SK-N-SH (cell line): ENCODE data around the gene ADIG. TPM values are rescaled to one million over a fixed set of nuclear protein-coding genes. Genes with fewer than 3 reads are reported as not detected.

Experiments used
- CTCF ChIA-PET: fragments of 300-600, 350-600 bp; formaldehyde crosslinking; extraction: SDS; loops from one replicate; lab custom pipeline; 2021; lab: Yijun Ruan, JAX
- POLR2A ChIA-PET: fragments of 350-600 bp; sonication (Branson Sonifier 250); formaldehyde crosslinking; extraction: SDS; loops from one replicate; lab custom pipeline; 2020; ENCODE audit warnings: antibody characterized with exemption, inconsistent platforms; lab: Yijun Ruan, JAX
- DNase-seq: peaks from one replicate; pipeline ENCODE4 v3.0.0; 2012
- H2AFZ ChIP-seq: fragments of 200-600 bp; sonication (generic); 2 replicates; pipeline ENCODE4 v1.8.1; 2016; ENCODE audit warnings: antibody characterized with exemption, mild to moderate bottlenecking, low read depth
- H3F3A ChIP-seq: fragments of 200-600 bp; sonication (generic); replicated peaks from 2 replicates; pipeline ENCODE3; 2016; ENCODE audit warnings: antibody characterized with exemption, mild to moderate bottlenecking; ENCODE audit not compliant: insufficient read depth
- H3K27ac ChIP-seq, 2 experiments: fragments of 200-500 bp in 1 of 2; fragments of 200-600 bp in 1 of 2; sonication (Bioruptor generic) in 1 of 2; sonication (generic), shearing (Covaris generic) in 1 of 2; 2 replicates each; pipeline versions ENCODE4 v1.5.1 to v1.6.1; 2014 to 2016; ENCODE audit warnings: low read depth in 2 of 2, inconsistent platforms in 1 of 2, low read length in 1 of 2, mild to moderate bottlenecking in 1 of 2, mixed read lengths in 1 of 2
- H3K27me3 ChIP-seq: fragments of 200-600 bp; sonication (generic), shearing (Covaris generic); 2 replicates; pipeline ENCODE4 v1.6.1; 2016; ENCODE audit warnings: mixed run types; ENCODE audit not compliant: insufficient read depth
- H3K36me3 ChIP-seq, 2 experiments: fragments of 200-500 bp in 1 of 2; fragments of 200-600 bp in 1 of 2; sonication (Bioruptor generic) in 1 of 2; sonication (generic) in 1 of 2; replicated peaks in 1 of 2; 2 replicates each; pipeline versions ENCODE3 to v1.5.1; 2014 to 2016; ENCODE audit warnings: low read length in 1 of 2, mild to moderate bottlenecking in 1 of 2; ENCODE audit not compliant: insufficient read depth in 2 of 2, control insufficient read depth in 1 of 2
- H3K4me1 ChIP-seq, 2 experiments: fragments of 200-500 bp in 1 of 2; fragments of 200-600 bp in 1 of 2; sonication (Bioruptor generic) in 1 of 2; sonication (generic), shearing (Covaris generic) in 1 of 2; 2 replicates each; pipeline versions ENCODE4 v1.5.1 to v1.6.1; 2014 to 2016; ENCODE audit warnings: low read depth in 1 of 2, low read length in 1 of 2, mixed run types in 1 of 2; ENCODE audit not compliant: insufficient read depth in 2 of 2, control insufficient read depth in 1 of 2
- H3K4me2 ChIP-seq: fragments of 200-600 bp; sonication (generic), shearing (Covaris generic); 2 replicates; pipeline ENCODE4 v1.6.1; 2017; ENCODE audit warnings: mixed run types
- H3K4me3 ChIP-seq, 2 experiments: fragments of 200-500 bp in 1 of 2; fragments of 200-600 bp in 1 of 2; sonication (Bioruptor generic) in 1 of 2; sonication (generic), shearing (Covaris generic) in 1 of 2; 2 replicates each; pipeline versions ENCODE4 v1.5.1 to v1.8.1; 2014 to 2016; ENCODE audit warnings: low read depth in 2 of 2, inconsistent platforms in 1 of 2, low read length in 1 of 2, mild to moderate bottlenecking in 1 of 2, mixed read lengths in 1 of 2, moderate library complexity in 1 of 2
- H3K79me2 ChIP-seq: fragments of 200-600 bp; sonication (generic); 2 replicates; pipeline ENCODE4 v1.8.1; 2017; ENCODE audit warnings: mild to moderate bottlenecking; ENCODE audit not compliant: insufficient read depth
- H3K9ac ChIP-seq: fragments of 200-600 bp; sonication (generic); 2 replicates; pipeline ENCODE4 v1.6.1; 2017; ENCODE audit warnings: mixed run types
- H3K9me2 ChIP-seq: fragments of 200-600 bp; sonication (generic); 2 replicates; pipeline ENCODE4 v1.6.1; 2017; ENCODE audit warnings: mixed run types
- H3K9me3 ChIP-seq: fragments of 200-600 bp; sonication (generic); 2 replicates; pipeline ENCODE4 v1.6.1; 2017; ENCODE audit warnings: mixed run types, mild to moderate bottlenecking, moderate library complexity
- H4K20me1 ChIP-seq: fragments of 200-600 bp; sonication (generic); 2 replicates; pipeline ENCODE4 v1.6.1; 2017; ENCODE audit warnings: mild to moderate bottlenecking, mixed run types; ENCODE audit not compliant: insufficient read depth
- CHD2 ChIP-seq: fragments of 150-350 bp; IDR thresholded peaks from 2 replicates; pipeline ENCODE4 v1.6.1; 2018; ENCODE audit warnings: low read length; ENCODE audit not compliant: partially characterized antibody
- ELF1 ChIP-seq: IDR thresholded peaks from 2 replicates; pipeline ENCODE4 v1.4.0; 2012
- EP300 ChIP-seq, 2 experiments: IDR thresholded peaks; 2 replicates each; pipeline versions ENCODE4 v1.4.0 to v1.6.1; 2012; ENCODE audit warnings: borderline replicate concordance in 1 of 2, low read depth in 1 of 2, low read length in 1 of 2
- FOXJ3 ChIP-seq: sonication (generic); formaldehyde crosslinking; IDR thresholded peaks from 2 replicates; pipeline ENCODE4 v1.5.1; 2020; ENCODE audit warnings: mild to moderate bottlenecking, missing genetic modification reagents
- JUND ChIP-seq: IDR thresholded peaks from 2 replicates; pipeline ENCODE4 v1.4.0; 2012
- MAX ChIP-seq: IDR thresholded peaks from 2 replicates; pipeline ENCODE4 v1.4.0; 2012; ENCODE audit warnings: low read depth
- PBX3 ChIP-seq: IDR thresholded peaks from 2 replicates; pipeline ENCODE4; 2012
- POLR2AphosphoS5 ChIP-seq: IDR thresholded peaks from 2 replicates; pipeline ENCODE4 v1.6.1; 2012; ENCODE audit warnings: low read depth, low read length
- RAD21 ChIP-seq: IDR thresholded peaks from 2 replicates; pipeline ENCODE4 v1.6.1; 2012; ENCODE audit warnings: mild to moderate bottlenecking, low read length
- RCOR1 ChIP-seq: fragments of 150-350 bp; IDR thresholded peaks from 2 replicates; pipeline ENCODE4 v1.6.1; 2017; ENCODE audit warnings: antibody characterized with exemption, low read length
- RXRA ChIP-seq: IDR thresholded peaks from 2 replicates; pipeline ENCODE4 v1.4.0; 2012; ENCODE audit warnings: low read depth, mild to moderate bottlenecking, borderline replicate concordance
- SMC3 ChIP-seq: IDR thresholded peaks from 2 replicates; pipeline ENCODE4 v1.6.1; 2012; ENCODE audit warnings: low read depth, low read length, improper control_type of control experiment
- TCF12 ChIP-seq: IDR thresholded peaks from 2 replicates; pipeline ENCODE4 v1.4.0; 2012
- TEAD4 ChIP-seq: IDR thresholded peaks from 2 replicates; pipeline ENCODE4 v1.4.0; 2012; ENCODE audit warnings: mild to moderate bottlenecking, borderline replicate concordance; ENCODE audit not compliant: insufficient read depth
- USF2 ChIP-seq: fragments of 150-350 bp; IDR thresholded peaks from 2 replicates; pipeline ENCODE4 v1.6.1; 2017; ENCODE audit warnings: antibody characterized with exemption, low read length, low read depth, borderline replicate concordance
- WGBS: methylation state at CpG from one replicate; pipeline ENCODE4 v1.1.6; 2017; ENCODE audit warnings: low lambda C conversion rate; 5-methylcytosine and 5-hydroxymethylcytosine counted together
- polyA plus RNA-seq, 3 experiments: library from polyadenylated mRNA; depleted of rRNA; stranded (reverse); fragments of >200 nt; gene quantifications; 2 replicates each; pipeline ENCODE4 v1.2.3, GENCODE V29; 2012

ADIG gene
- polyA plus RNA-seq, 1 of the 3 experiments (the other 2 are of a cell fraction): not detected

- no peak overlapping the region for H2AFZ ChIP-seq
- H3K27me3 ChIP-seq: no peaks in the 10 kb centered on the region
- no peaks in the 10 kb centered on the region for H3F3A ChIP-seq
- H3K4me3 ChIP-seq: no peak overlapping the region
- TF ChIP-seq TCF12: no peak
- no peaks in the 10 kb centered on the region; a peak in 1 of 4 replicates for H3K4me1 ChIP-seq
- H3K4me2 ChIP-seq: no peak overlapping the region
- no peak overlapping the region for H3K9ac ChIP-seq
- POLR2A ChIA-PET: no interaction called here
- WGBS: 80% methylated on average over 3 of the region's 3 CpGs
- no peaks in the 10 kb centered on the region for H3K79me2 ChIP-seq
- no peak for DNase-seq
- H4K20me1 ChIP-seq: no peaks in the 10 kb centered on the region
- H3K27ac ChIP-seq: no peak overlapping the region
- H3K36me3 ChIP-seq: no peaks in the 10 kb centered on the region
- H3K9me3 ChIP-seq: no peaks in the 10 kb centered on the region
- H3K9me2 ChIP-seq: no peaks in the 10 kb centered on the region
- CTCF ChIA-PET: no interaction called here
Measured at GRCh38 chr20:38589967-38590675, 9.1 kb downstream of the ADIG start.

GRCh38 chr20:38590676-38591473 is 9.9 kb downstream of the ADIG start:
- H3F3A ChIP-seq: no peaks in the 10 kb centered on the region
- no peak overlapping the region for H2AFZ ChIP-seq
- no peaks in the 10 kb centered on the region for H3K36me3 ChIP-seq
- H3K9me2 ChIP-seq: no peaks in the 10 kb centered on the region
- no peak overlapping the region for H3K4me3 ChIP-seq
- no peaks in the 10 kb centered on the region for H4K20me1 ChIP-seq
- no peak overlapping the region for H3K4me2 ChIP-seq
- no peak for TF ChIP-seq USF2
- no peak for TF ChIP-seq MAX
- TF ChIP-seq FOXJ3 (CRISPR knock-in tag): no peak
- TF ChIP-seq RAD21: no peak
- no peak for TF ChIP-seq ELF1
- TF ChIP-seq RCOR1: no peak
- no peak for TF ChIP-seq PBX3
- TF ChIP-seq TEAD4: no peak
- TF ChIP-seq EP300 (IDR thresholded peaks at IDR 0.05; ENCODE audit: borderline replicate concordance in 1 of 2, low read depth in 1 of 2, low read length in 1 of 2): no peak
- no peak for TF ChIP-seq POLR2AphosphoS5
- no peak for TF ChIP-seq JUND
- TF ChIP-seq SMC3: no peak
- TF ChIP-seq CHD2: no peak
- TF ChIP-seq RXRA: no peak
- 73% methylated on average over 14 of the region's 18 CpGs for WGBS
- no peaks in the 10 kb centered on the region; a peak in 1 of 4 replicates for H3K4me1 ChIP-seq
- no peak overlapping the region for H3K27ac ChIP-seq
- POLR2A ChIA-PET: no interaction called here
- no peaks in the 10 kb centered on the region for H3K27me3 ChIP-seq
- CTCF ChIA-PET: no interaction called here
- H3K9ac ChIP-seq: no peak overlapping the region
- no peaks in the 10 kb centered on the region for H3K9me3 ChIP-seq
- no peak for DNase-seq
- H3K79me2 ChIP-seq: no peaks in the 10 kb centered on the region
